Effector memory CD4-positive, alpha-beta T cell (primary cell): ENCODE measurements around the gene GPC6.

ENCODE experiments used
- DNase-seq, 3 donors: peaks; one replicate each; pipeline ENCODE4 v3.0.0-alpha.2; 2020
- H3K27ac ChIP-seq: 2 replicates; pipeline ENCODE4 v1.7.0; 2013; ENCODE audit warnings: mild to moderate bottlenecking, low read length, moderate library complexity; ENCODE audit not compliant: insufficient read depth, poor library complexity, severe bottlenecking
- H3K27me3 ChIP-seq: replicated peaks from 2 replicates; pipeline ENCODE4 v1.7.0; 2013; ENCODE audit warnings: mild to moderate bottlenecking, low read length; ENCODE audit not compliant: insufficient read depth, control insufficient read depth, poor library complexity, severe bottlenecking
- H3K36me3 ChIP-seq: 2 replicates; pipeline ENCODE4 v1.7.0; 2013; ENCODE audit warnings: mild to moderate bottlenecking, low read length, moderate library complexity; ENCODE audit not compliant: control insufficient read depth, insufficient read depth
- H3K4me1 ChIP-seq: 2 replicates; pipeline ENCODE4 v1.7.0; 2013; ENCODE audit warnings: low read length, mild to moderate bottlenecking; ENCODE audit not compliant: control insufficient read depth, insufficient read depth, poor library complexity, severe bottlenecking
- H3K4me3 ChIP-seq: 2 replicates; pipeline ENCODE4 v1.7.0; 2013; ENCODE audit warnings: low read length, low read depth, mild to moderate bottlenecking; ENCODE audit not compliant: insufficient read depth, poor library complexity, severe bottlenecking
- H3K9me3 ChIP-seq: 2 replicates; pipeline ENCODE4 v1.7.0; 2013; ENCODE audit warnings: mild to moderate bottlenecking, low read length, moderate library complexity; ENCODE audit not compliant: control insufficient read depth

Gene GPC6

DNA sequence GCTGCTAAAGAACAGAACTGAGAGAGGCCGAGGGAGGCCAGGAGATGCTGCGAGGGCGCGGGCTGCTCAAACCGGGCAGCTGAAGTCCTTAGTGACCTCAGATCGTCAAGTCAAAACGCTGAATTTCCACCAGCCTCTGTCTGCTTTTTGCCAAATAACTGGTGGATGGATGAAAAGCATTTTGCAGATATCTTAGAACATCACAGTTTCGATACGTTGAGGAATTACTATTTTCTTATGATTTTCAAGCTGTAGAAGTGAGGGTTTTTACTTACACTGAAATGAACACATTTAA, 2.0 kb downstream of the GPC6 start:
- H3K27me3 ChIP-seq: peaks cover 2% of the 10 kb centered on the region
- no peak for DNase-seq
- no peak overlapping the region for H3K4me3 ChIP-seq
- no peaks in the 10 kb centered on the region for H3K4me1 ChIP-seq
- H3K9me3 ChIP-seq: no peaks in the 10 kb centered on the region
- H3K36me3 ChIP-seq: no peaks in the 10 kb centered on the region
- no peak overlapping the region for H3K27ac ChIP-seq

DNA sequence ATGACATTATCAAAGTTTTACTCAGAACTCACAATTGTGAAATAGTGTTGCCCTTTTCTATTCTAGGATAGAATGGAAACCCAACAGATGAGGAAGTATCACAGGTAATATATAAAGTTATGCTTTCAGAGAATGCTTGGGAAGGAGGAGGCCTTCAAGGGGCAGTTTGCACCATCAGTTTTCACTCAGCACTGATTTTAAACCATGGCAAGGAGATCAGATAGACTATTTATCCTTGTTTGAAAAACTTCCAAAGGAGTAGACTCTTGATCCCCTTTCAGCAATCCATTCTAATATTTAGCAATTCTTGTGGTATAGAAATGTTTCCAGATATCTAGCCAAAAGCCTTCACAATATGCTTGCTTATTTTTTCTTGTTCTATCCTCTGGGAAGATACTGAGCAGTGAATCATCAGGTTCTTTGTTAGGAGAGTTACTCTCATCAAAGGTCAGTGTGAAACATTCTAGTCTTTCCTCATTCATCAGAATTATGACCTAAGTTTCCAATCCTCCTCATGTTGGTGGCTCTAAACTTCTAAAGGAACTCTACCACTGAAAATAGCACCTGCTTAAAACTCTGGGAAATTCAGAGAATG, 3.8 kb downstream of the GPC6 start:
- Histone ChIP-seq H3K4me1 (no peaks in the 10 kb centered on the region), H3K36me3 (no peaks in the 10 kb centered on the region), H3K27me3 (peaks cover 2% of the 10 kb centered on the region), H3K27ac (no peak overlapping the region), H3K4me3 (no peak overlapping the region), H3K9me3 (no peaks in the 10 kb centered on the region)
- DNase-seq: no peak

DNA sequence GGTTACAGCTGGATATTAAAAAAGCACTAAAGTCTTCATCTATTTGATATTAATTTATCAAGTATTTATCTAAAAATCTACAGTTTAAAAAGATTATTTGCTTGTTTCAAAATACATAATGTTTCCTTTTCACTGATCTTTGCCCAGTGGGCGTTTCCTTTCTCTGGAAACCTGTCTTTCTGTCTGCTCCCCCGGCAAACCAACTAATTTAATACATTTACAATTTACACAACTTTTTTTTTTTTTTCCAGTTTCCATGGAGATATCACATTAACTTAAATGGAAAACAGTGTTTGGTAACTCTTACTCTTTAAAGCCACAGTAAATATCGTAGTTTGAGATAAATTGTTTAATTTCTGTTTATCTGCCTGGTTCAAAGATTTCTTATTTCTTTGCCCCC, 5.3 kb downstream of the GPC6 start:
- H3K9me3 ChIP-seq: no peaks in the 10 kb centered on the region
- H3K4me3 ChIP-seq: no peak overlapping the region
- H3K27ac ChIP-seq: no peak overlapping the region
- H3K4me1 ChIP-seq: no peaks in the 10 kb centered on the region
- H3K27me3 ChIP-seq: peaks cover 2% of the 10 kb centered on the region
- no peak for DNase-seq
- no peaks in the 10 kb centered on the region for H3K36me3 ChIP-seq

DNA sequence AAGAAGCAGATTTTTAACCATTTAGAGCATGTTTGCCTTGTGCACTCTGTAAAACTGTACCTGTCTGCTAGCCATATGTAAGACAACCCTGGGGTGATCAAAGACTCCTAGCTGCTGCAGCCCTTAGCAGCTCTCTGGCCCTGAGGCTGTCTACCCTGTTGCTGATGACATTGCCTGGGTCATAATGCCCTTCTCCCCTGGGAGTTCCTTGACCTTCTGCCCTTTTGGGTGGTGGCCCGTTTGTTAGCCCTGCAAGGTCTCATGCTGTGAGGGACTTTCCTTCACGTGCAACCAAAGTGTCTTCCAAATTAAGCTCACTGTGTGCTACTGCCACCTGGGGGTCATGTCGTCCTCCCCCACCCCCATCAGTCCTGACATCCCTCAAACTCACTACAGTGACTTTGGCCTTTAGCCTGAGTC, 7.4 kb downstream of the GPC6 start:
- H3K27ac ChIP-seq: no peak overlapping the region
- H3K9me3 ChIP-seq: no peaks in the 10 kb centered on the region
- peaks cover 2% of the 10 kb centered on the region for H3K27me3 ChIP-seq
- H3K36me3 ChIP-seq: no peaks in the 10 kb centered on the region
- no peak overlapping the region for H3K4me3 ChIP-seq
- DNase-seq: no peak
- H3K4me1 ChIP-seq: no peaks in the 10 kb centered on the region

DNA sequence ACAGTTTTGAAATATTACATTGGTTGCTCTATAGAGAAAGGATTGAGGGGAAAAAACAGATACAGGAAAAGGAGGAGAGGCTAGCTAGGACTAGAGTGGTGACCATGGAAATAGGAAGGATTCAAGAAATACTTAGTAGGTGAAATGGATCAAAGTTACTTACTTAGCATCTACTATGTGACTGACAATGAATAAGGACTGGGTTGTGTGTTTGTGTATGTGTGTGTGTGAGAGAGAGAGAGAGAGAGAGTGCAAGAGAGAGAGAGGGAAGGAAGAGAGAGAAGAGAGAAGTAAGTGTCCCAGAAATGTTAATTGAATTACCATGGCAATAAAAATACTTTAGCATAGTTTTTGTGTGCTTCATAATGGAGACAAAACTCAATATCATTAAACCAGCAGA, 7.9 kb downstream of the GPC6 start:
- Histone ChIP-seq H3K9me3 (no peaks in the 10 kb centered on the region), H3K4me3 (no peak overlapping the region), H3K4me1 (no peaks in the 10 kb centered on the region), H3K27ac (no peak overlapping the region), H3K36me3 (no peaks in the 10 kb centered on the region), H3K27me3 (peaks cover under 1% of the 10 kb centered on the region)
- DNase-seq: no peak

DNA sequence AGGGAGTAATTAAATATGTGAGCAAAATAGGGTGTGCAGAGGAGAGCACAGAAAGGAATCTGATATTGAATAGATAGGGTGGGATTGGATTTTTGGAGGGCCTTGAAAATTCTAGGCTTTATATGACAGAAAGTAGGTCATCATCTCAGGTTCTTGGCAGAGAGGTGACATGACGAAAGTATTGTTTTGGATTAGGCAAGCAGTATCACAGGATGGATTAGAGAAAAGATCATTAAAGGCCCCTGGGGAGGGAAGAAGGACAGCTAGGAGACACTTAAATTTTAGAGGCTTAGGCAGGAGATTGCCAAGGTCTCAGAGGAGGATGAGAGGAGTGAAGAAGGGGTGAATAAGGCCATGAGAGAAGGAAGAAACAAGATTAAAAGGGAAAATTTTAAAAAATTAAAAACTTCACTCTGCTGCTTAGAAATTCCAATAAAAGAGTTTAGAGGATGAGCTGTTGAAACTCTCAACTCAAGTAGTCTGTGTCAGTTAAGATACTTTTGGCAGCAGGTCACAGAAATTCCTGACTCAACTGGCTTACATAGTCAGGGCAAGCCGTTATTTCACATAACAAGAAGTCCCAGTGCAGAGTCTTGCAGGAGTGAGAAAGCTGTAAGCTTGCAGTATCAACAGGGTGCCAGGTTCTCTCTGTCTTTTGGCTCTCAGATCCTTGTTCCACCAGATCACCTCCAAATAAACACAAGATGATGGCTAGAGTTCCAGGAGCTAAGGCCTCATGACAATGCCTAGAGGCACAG, 8.8 kb downstream of the GPC6 start:
- no peak for DNase-seq
- no peaks in the 10 kb centered on the region for H3K4me1 ChIP-seq
- H3K4me3 ChIP-seq: no peak overlapping the region
- H3K27ac ChIP-seq: no peak overlapping the region
- no peaks in the 10 kb centered on the region for H3K36me3 ChIP-seq
- H3K9me3 ChIP-seq: no peaks in the 10 kb centered on the region
- H3K27me3 ChIP-seq: no peaks in the 10 kb centered on the region

DNA sequence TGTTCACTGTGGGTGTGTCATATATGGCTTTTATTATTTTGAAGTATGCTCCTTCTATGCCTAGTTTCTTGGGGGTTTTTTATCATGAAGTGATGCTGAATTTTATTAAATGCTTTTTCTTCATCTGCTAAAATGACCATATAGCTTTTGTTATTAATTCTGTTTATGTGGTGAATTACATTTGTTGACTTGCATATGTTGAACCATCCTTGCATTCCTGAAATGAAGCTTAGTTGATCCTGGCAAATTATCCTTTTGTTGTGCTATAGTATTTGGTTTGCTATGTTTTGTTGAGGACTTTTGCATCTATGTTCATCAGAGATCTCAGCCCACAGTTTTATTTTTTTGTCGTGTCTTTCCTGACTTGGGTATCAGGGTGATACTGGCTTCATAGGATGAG, 12.1 kb downstream of the GPC6 start:
- H3K4me1 ChIP-seq: no peaks in the 10 kb centered on the region
- H3K36me3 ChIP-seq: no peaks in the 10 kb centered on the region
- no peak overlapping the region for H3K27ac ChIP-seq
- no peaks in the 10 kb centered on the region for H3K27me3 ChIP-seq
- DNase-seq: no peak
- H3K9me3 ChIP-seq: no peaks in the 10 kb centered on the region
- H3K4me3 ChIP-seq: no peak overlapping the region

DNA sequence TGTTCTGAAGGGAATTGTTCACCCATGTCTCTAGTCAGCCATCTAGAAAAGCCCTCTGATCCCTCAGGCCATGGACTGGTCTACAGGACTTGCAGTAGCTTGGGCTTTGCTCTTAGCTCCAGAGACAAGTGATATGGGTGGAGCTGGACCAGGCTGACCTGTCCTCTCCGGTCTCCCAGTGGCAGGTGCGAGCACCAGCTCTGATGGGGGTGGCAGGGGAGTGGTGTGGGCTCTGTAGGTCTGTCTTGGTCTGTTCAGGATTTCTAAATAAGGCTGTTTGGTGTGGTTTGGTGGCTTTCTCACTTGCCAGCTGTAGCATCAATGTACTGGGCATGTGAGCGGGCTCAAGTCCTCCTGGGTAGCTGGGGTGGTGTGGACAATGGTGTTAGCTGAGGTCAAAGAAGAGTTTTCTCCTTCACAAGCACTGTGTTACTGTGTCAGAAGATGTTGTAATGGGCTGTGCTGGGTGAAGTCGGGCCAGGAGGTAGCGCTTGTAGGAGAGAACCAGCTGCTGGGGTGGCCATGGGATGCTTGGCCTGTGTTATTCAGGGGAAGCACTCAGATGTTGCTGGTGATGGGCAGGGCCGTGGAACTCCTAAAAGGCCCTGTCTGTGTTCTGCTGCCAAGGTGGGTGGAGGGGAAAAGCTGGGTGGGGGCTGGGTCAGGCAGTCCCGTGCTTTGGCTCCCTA, 16.9 kb downstream of the GPC6 start:
- Histone ChIP-seq H3K4me3 (no peak overlapping the region), H3K27ac (no peak overlapping the region), H3K27me3 (no peaks in the 10 kb centered on the region), H3K9me3 (no peaks in the 10 kb centered on the region), H3K4me1 (no peaks in the 10 kb centered on the region), H3K36me3 (no peaks in the 10 kb centered on the region)
- no peak for DNase-seq

DNA sequence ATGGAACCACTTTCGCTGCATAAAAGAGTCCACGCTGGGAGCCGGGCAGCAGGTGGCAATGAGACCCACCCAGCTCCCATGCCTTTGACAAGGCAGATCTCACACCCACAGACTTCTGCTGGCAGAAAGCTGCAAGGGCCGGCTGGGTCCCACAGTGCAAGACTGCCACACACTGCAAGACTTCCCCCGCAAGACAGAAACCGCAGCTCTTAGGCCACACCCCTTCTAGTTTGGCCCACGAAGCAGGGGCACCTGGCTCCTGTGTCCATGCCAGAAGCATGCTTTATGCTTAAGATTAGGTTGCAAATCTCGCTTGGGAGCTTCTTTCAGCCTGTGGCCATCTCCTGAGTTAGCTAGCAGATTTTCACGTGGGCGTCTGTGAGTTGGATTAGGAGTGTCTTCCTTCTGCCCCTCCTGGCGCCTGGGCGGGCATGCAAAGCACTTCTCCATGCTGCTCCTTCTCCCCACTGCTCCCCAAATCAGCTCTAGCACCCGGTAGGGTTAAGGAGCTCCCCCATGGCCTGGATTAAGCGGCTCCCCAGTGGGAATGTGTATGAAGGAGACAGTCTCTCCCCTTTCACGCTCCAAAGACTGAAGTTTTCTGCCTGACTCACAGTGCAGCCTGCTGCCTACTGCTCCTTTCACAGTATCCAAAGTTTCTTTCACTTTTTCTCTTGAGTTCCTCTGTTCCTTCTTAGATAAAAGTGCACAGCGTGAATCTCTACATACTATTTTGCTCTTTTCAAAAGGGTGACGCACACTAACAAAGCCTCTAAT, 17.7 kb downstream of the GPC6 start:
- Histone ChIP-seq H3K4me3 (no peak overlapping the region), H3K36me3 (no peaks in the 10 kb centered on the region), H3K27me3 (no peaks in the 10 kb centered on the region), H3K27ac (no peak overlapping the region), H3K4me1 (no peaks in the 10 kb centered on the region), H3K9me3 (no peaks in the 10 kb centered on the region)
- no peak for DNase-seq

DNA sequence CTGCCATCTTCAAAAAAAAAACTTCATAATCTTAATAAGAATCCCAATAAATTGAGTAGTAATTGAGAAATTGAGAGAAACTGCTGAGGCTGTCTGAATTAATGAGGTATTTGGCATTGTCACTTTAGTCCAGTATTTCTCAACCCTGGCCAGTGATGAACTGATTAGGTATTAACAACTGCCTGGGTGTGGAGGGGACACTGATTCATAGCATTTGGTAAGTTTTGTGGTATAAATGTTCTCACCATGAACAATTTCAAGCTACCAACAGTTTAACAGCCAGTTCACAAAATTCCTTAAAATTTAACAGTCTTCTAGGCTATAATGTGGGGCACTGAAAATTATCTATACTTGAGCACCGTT, 18.3 kb downstream of the GPC6 start:
- no peaks in the 10 kb centered on the region for H3K9me3 ChIP-seq
- no peaks in the 10 kb centered on the region for H3K27me3 ChIP-seq
- H3K4me3 ChIP-seq: no peak overlapping the region
- H3K36me3 ChIP-seq: no peaks in the 10 kb centered on the region
- no peak overlapping the region for H3K27ac ChIP-seq
- no peak for DNase-seq
- H3K4me1 ChIP-seq: no peaks in the 10 kb centered on the region
